ENCODE measurements around the gene UNC5CL.

DNA sequence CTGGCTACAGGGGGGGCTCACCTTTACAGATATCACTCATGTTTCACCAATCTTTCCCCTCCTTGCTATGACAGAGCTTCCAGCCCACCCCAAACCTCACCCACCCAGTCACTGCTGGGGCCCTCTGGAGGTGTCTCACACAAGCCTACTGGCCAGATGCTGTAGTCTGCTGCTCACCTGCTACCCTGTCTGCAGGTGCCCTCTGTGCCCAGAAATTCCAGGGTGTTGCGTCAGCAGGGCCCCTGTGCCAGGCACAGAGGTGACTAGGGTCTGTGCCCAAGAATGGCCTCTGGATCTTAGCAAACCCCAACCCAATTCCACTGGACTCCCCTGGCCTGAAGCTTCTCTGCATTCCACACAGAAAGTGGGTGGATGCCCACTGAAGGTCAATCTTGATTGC, 21.4 kb downstream of the UNC5CL start:
- TF ChIP-seq EZH2 (IDR thresholded peaks at IDR 0.05; ENCODE audit: low read length, unreplicated experiment) (no peak), EZH2phosphoT487 (IDR thresholded peaks at IDR 0.05; ENCODE audit: borderline replicate concordance, low read length) (no peak)
- TF ChIP-seq, protein P1, sequence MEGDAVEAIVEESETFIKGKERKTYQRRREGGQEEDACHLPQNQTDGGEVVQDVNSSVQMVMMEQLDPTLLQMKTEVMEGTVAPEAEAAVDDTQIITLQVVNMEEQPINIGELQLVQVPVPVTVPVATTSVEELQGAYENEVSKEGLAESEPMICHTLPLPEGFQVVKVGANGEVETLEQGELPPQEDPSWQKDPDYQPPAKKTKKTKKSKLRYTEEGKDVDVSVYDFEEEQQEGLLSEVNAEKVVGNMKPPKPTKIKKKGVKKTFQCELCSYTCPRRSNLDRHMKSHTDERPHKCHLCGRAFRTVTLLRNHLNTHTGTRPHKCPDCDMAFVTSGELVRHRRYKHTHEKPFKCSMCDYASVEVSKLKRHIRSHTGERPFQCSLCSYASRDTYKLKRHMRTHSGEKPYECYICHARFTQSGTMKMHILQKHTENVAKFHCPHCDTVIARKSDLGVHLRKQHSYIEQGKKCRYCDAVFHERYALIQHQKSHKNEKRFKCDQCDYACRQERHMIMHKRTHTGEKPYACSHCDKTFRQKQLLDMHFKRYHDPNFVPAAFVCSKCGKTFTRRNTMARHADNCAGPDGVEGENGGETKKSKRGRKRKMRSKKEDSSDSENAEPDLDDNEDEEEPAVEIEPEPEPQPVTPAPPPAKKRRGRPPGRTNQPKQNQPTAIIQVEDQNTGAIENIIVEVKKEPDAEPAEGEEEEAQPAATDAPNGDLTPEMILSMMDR (conservative IDR thresholded peaks at IDR 0.05; ENCODE audit: low read depth, low read length), result no peak
